ENCODE results near the gene SHANK1.

Gene SHANK1

GRCh38 chr19:50659318-50660087 is 60.1 kb downstream of the SHANK1 start:
- no peak for DNase-seq (ENCODE audit: low read depth in 2 of 2)

DNA sequence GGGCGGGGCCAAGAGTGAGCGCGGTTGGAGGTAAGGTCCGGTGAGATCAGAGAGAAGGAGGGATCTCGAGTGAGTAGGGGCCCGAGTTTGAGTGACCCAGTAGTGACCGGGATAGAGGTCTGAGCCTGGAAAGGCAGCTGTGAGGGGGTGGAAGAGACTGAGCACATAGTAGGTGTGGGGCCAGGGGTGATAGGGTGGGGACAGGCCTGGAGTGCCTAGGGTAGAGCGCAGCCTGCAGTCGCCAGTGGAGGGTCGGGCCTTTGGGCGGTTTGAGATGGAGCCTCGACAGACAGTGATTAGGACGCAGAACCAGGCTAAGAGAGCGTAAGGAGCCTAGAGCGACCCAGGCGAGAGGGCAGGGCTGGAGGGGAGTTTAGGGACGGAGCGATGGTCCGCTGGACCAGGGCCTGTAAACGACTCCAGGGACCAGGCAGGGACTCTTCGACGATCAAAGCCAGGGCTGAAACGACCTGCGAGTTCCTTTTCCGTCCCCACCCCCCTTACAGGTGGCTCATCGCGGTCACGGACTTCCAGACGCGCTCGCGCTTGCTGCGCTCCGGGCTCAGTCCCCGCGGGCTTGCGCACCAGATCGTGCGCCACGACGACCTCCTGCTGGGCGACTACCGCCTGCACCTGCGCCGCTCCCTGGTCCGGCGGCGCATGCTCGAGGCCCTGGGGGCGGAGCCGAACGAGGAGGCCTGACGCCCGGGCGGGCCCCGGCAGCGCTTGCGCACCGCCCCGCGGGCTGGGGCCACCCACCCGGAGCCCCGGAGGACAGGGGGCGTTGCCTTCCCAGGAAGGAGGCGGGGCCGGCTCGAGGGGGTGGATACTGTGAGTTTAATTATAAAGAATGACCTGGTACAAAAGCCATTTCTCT is 60.9 kb downstream of the SHANK1 start:
- DNase-seq (ENCODE audit: low read depth in 2 of 2) = peak; percentile 51 to 70

- peak; percentile 79 to 91 for DNase-seq (ENCODE audit: low read depth in 2 of 2)
Measured at GRCh38 chr19:50657712-50658440, 61.7 kb downstream of the SHANK1 start.

DNA sequence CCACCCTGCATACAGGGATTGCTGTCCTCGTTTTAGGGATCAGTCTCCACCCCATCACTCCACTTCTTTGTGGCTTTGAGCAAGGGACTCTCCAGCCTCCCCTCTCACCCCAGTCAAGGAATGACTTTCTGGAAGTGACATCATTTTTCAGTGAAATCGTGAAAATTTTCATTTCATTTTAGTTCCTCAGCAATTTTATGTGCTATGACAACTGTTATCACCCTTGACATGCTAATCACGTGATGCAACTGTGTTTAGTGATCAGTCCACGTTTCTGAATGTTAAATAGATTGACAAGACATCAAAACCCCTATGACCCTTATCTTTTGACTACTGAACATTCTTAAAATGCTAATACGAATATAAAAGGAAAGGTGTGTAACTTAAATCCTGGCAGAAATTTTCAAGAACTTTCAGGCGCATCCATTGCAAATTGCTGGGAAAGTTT is 62.4 kb downstream of the SHANK1 start:
- no peak for DNase-seq (ENCODE audit: low read depth in 2 of 2)

GRCh38 chr19:50654882-50655281 is 64.7 kb downstream of the SHANK1 start:
- DNase-seq (ENCODE audit: low read depth in 2 of 2) = no peak

DNA sequence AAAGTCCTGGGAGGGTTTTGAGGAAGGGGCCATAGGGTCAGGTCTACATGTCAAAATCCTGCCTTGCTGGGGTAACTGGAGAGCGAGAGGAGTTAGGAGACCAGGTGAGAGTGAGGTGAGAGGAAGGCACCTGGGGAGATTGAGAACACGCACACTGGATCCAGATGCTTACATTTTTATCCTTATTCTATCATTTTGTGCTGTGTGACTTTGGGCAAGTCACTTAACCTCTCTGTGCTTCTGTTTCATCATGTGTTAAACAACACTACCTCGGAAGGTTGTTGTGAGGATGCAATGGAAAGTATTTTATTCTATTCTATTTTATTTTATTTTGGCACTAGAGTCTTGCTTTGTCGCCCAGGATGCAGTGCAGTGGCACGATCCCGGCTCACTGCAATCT is 66.9 kb downstream of the SHANK1 start:
- DNase-seq (ENCODE audit: low read depth in 2 of 2) = no peak

DNA sequence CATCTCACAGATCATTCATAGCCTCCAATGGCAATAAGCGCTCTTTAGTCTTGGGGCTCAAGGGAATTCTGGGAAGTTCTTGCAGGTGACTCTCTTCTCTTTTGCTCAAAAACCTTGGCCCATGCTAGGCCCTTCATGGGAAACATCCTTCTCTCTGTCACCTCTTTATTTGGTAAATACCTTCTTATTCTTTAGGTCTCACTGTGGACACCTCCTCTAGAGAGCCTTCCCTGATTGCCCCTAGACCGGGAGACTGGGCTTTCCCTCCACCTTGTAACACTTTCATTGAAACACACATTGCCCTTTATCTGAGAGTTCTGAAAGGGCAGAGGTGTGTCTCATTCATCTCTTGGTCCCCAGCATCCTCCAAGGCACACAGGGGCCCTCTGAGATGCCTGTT is 68.4 kb downstream of the SHANK1 start:
- no peak for DNase-seq (ENCODE audit: low read depth in 2 of 2)

DNA sequence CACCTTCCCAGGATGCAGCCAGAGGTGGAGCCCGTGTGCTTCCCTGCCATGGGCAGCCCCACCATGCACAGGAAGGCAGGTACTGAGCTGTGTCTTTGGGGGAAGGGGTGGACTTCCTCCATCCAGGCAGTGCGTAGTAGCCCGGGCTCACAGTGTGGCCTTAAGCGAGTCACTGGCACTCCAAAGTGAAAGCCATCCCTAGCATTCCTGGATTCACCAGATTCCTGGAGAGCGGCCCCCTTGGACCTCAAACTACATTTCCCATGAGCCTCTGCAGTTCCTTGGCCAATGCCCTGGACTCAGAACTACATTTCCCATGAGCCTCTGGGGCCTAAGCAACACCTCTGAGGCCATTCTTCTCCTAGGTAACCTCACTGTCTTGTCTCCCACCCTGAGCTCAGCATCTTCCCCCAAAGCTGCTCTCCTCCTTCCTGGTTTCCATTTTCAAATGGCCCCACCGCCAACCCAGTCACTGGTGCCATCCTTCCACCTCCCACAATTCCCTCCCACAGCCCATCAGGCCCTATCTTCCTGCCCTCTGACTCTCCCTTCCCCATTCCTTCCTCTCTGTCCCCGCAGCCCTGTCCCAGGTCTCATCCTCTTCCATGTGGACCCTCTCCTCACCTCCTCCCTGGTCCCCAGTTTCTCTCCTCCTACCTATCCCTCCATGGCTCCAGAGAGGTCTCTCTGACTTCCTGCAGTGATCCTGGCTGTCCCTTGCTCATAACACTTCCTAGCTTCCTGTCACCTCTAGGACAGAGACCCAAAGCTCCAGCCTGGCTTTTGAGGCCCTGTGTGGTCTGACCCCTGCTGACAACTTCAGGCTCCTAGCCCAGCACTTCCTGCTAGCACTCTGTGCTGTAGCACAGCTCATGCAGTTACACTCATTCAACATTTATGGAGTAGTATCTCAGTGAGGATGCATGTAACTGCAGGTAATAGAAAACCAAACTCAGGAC is 69.9 kb downstream of the SHANK1 start, which contains the start of gene C19orf81:
Gene C19orf81 (plus strand): TSS at position 13 of the 959 bp plus-strand sequence. CDS start 0 bp downstream, at position 13.
- DNase-seq (ENCODE audit: low read depth in 2 of 2) = no peak

- no peak for DNase-seq (ENCODE audit: low read depth in 2 of 2)
Measured at GRCh38 chr19:50648659-50649058, 70.9 kb downstream of the SHANK1 start.

- no peak for DNase-seq (ENCODE audit: low read depth in 2 of 2)
Measured at GRCh38 chr19:50647879-50648615, 71.6 kb downstream of the SHANK1 start.

- DNase-seq (ENCODE audit: low read depth in 2 of 2) = no peak
Measured at GRCh38 chr19:50646074-50646807, 73.4 kb downstream of the SHANK1 start.

DNA sequence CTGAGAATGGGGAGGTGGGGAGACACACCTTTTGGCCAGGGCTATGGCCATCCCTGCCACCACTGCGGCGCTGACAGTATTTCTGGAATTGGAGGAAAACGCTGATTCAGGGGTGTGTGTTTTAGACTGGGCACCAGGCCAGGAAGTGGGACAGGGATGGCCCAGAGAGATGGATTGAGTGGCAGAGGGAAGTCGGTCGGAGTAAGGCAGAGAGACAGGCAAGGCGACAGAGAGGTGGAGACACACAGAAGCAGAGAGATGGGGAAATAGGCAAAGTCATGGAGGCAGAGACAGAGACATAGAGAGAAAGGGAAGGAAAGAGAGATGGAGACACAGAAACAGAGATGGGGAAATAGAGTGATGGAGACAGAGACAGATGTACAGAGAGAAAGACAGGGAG is 74.5 kb downstream of the SHANK1 start:
- no peak for DNase-seq (ENCODE audit: low read depth in 2 of 2)

DNA sequence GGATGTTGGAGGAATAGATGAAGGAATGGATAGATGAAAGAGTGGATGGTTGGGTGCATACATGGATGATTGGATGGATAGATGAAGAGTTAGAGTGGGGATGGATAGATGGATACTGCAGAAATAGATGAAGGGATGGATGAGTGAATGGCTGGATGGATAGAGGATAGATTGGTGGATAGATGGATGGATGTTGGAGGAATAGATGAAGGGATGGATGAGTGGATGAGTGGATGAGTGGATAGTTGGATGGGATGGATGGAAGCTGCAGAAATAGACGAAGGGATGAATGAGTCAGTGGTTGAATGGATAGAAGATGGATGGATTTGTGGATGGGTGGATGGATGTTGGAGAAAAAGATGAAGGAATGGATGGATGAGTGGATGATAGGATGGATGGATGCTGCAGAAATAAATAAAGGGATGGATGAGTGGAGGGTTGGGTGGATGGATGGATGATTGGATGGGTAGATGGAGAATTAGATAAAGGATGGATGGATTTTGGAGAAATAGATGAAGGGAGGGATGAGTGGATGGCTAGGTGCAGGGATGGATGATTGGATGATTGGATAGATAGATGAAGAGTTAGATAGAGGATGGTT is 75.2 kb downstream of the SHANK1 start:
- DNase-seq (ENCODE audit: low read depth in 2 of 2) = no peak

GRCh38 chr19:50640368-50640767 is 79.2 kb downstream of the SHANK1 start:
- DNase-seq (ENCODE audit: low read depth in 2 of 2) = no peak

- peak in 1 of 2 donors; percentile 35 for DNase-seq (ENCODE audit: low read depth in 2 of 2)
Measured at GRCh38 chr19:50639121-50640112, 80.2 kb downstream of the SHANK1 start, which contains the start of gene SYT3. SYT3 (minus strand) TSS chr19:50639881; CDS start chr19:50637411, 2,470 bp downstream.

DNA sequence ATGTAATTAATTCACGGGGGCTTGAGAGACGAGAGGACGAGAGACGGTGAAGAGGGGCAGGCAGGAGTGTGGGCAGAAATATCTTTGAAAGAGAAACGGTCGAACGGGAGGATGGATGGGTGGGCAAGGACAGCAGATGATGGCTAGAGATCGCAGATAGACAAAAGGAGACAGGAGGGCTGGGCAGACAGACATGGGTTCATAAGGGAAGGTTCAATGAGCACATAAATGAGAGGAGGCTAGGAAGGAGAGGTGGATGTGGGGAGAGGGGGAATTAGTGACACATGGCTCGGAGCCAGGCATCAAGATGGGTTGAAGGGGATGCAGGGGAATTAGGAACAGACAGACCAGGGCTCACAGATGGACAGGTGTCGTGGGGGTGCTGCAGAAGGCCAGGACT is 81.0 kb downstream of the SHANK1 start:
- DNase-seq (ENCODE audit: low read depth in 2 of 2) = no peak

- DNase-seq (ENCODE audit: low read depth in 2 of 2) = no peak
Measured at GRCh38 chr19:50636317-50637085, 83.1 kb downstream of the SHANK1 start.
